ENCODE data around the gene GABRG3. TPM values are rescaled to one million over a fixed set of nuclear protein-coding genes. Genes with fewer than 3 reads are reported as not detected.

GABRG3 gene
- total and polyA plus RNA-seq, 4 donors: 0.02 to 0.19 TPM; not detected in 2

DNA sequence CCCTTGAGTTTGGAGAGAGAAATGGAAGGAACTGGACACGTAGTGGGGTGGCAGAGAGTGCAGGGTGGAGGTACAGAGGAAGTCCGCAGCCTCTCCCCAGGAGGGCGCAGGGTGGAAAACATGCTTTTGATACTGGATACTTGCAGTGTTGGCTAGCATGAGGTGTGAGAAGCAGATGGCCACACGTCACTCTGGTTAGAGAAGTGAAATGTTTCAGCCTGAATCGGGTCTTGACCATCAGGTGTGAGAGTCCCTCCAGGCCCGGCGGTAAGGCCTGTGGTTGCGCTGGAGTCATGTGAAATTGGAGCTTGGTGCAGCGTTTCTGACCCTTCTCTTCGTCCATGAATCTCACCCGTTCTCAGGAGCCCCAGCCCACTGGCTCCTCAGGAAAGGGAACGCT is 93.1 kb downstream of the GABRG3 start:
- Histone ChIP-seq H3K9ac (ENCODE audit: low read depth in 1 of 2, low read length in 2 of 2) (no peak overlapping the region), H3K9me3 (ENCODE audit: control insufficient read depth in 4 of 4, low read length in 3 of 4) (peaks cover 5 to 10% (median 6%) of the 10 kb centered on the region in 4 donors)
- 90% methylated on average over 12 of the region's 12 CpGs for WGBS

DNA sequence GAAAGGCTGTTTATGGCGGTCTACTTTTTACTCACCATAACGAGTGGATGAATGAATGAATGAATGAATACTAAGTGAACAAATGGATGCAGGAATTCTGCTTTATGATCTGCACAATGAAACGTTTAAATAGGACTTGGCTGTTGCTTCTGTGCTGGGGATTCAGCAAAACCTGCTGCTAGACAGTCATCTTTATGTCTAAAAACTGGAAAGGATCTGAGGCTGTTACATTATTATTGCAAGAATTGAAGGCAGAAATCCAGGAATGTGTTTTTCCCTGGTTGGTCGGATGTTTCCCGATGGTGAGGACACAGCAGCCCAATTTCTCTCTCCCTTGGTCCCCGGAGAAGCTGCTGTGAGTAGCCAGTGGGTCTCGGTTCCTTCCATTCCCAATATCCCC is 94.2 kb downstream of the GABRG3 start:
- Histone ChIP-seq H3K9me3 (ENCODE audit: control insufficient read depth in 4 of 4, low read length in 3 of 4) (peaks cover 5 to 10% (median 6%) of the 10 kb centered on the region in 4 donors), H3K27me3 (ENCODE audit: control insufficient read depth in 4 of 4, insufficient read depth in 4 of 4, low read length in 3 of 4) (no peaks in the 10 kb centered on the region), H3K4me1 (ENCODE audit: control insufficient read depth in 4 of 4, insufficient read depth in 4 of 4, low read length in 3 of 4) (no peaks in the 10 kb centered on the region), H3K9ac (ENCODE audit: low read depth in 1 of 2, low read length in 2 of 2) (no peak overlapping the region), H3K36me3 (ENCODE audit: control insufficient read depth in 4 of 4, insufficient read depth in 3 of 4, low read depth in 1 of 4, low read length in 3 of 4) (no peaks in the 10 kb centered on the region), H3K4me3 (ENCODE audit: low read depth in 1 of 3, low read length in 3 of 3) (no peak overlapping the region), H3K27ac (ENCODE audit: low read depth in 1 of 2, low read length in 2 of 2) (no peak overlapping the region)
- WGBS: 81% methylated on average over 7 of the region's 7 CpGs
- no peak for DNase-seq (ENCODE audit: low spot score)
- TF ChIP-seq RAD21 (IDR thresholded peaks at IDR 0.05) (no peak), RXRA (IDR thresholded peaks at IDR 0.05) (no peak), YY1 (IDR thresholded peaks at IDR 0.05) (no peak), EGR1 (IDR thresholded peaks at IDR 0.05; ENCODE audit: low read depth in 2 of 2) (no peak), JUND (IDR thresholded peaks at IDR 0.05) (no peak), TAF1 (conservative IDR thresholded peaks at IDR 0.05) (no peak), GABPA (IDR thresholded peaks at IDR 0.05 in 1 of 2, conservative IDR thresholded peaks at IDR 0.05 in 1 of 2) (no peak), NR2F2 (IDR thresholded peaks at IDR 0.05) (no peak)
- TF ChIP-seq, protein P1, sequence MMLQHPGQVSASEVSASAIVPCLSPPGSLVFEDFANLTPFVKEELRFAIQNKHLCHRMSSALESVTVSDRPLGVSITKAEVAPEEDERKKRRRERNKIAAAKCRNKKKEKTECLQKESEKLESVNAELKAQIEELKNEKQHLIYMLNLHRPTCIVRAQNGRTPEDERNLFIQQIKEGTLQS (IDR thresholded peaks at IDR 0.05): no peak
- TF ChIP-seq, protein P2, sequence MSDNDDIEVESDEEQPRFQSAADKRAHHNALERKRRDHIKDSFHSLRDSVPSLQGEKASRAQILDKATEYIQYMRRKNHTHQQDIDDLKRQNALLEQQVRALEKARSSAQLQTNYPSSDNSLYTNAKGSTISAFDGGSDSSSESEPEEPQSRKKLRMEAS (IDR thresholded peaks at IDR 0.05): no peak
- TF ChIP-seq, protein P3, sequence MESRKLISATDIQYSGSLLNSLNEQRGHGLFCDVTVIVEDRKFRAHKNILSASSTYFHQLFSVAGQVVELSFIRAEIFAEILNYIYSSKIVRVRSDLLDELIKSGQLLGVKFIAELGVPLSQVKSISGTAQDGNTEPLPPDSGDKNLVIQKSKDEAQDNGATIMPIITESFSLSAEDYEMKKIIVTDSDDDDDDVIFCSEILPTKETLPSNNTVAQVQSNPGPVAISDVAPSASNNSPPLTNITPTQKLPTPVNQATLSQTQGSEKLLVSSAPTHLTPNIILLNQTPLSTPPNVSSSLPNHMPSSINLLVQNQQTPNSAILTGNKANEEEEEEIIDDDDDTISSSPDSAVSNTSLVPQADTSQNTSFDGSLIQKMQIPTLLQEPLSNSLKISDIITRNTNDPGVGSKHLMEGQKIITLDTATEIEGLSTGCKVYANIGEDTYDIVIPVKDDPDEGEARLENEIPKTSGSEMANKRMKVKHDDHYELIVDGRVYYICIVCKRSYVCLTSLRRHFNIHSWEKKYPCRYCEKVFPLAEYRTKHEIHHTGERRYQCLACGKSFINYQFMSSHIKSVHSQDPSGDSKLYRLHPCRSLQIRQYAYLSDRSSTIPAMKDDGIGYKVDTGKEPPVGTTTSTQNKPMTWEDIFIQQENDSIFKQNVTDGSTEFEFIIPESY (IDR thresholded peaks at IDR 0.05): no peak

More for the DNA sequence above, 93.1 kb downstream of the GABRG3 start:
- Histone ChIP-seq H3K4me1 (ENCODE audit: control insufficient read depth in 4 of 4, insufficient read depth in 4 of 4, low read length in 3 of 4) (no peaks in the 10 kb centered on the region), H3K36me3 (ENCODE audit: control insufficient read depth in 4 of 4, insufficient read depth in 3 of 4, low read depth in 1 of 4, low read length in 3 of 4) (no peaks in the 10 kb centered on the region), H3K27ac (ENCODE audit: low read depth in 1 of 2, low read length in 2 of 2) (no peak overlapping the region), H3K27me3 (ENCODE audit: control insufficient read depth in 4 of 4, insufficient read depth in 4 of 4, low read length in 3 of 4) (no peaks in the 10 kb centered on the region), H3K4me3 (ENCODE audit: low read depth in 1 of 3, low read length in 3 of 3) (no peak overlapping the region)
- no peak for DNase-seq (ENCODE audit: low spot score)
- TF ChIP-seq EGR1 (IDR thresholded peaks at IDR 0.05; ENCODE audit: low read depth in 2 of 2) (no peak), GABPA (IDR thresholded peaks at IDR 0.05 in 1 of 2, conservative IDR thresholded peaks at IDR 0.05 in 1 of 2) (no peak), JUND (IDR thresholded peaks at IDR 0.05) (no peak), FOXA1 (IDR thresholded peaks at IDR 0.05) (no peak), SP1 (IDR thresholded peaks at IDR 0.05) (no peak), TAF1 (conservative IDR thresholded peaks at IDR 0.05) (no peak), HNF4A (conservative IDR thresholded peaks at IDR 0.05) (no peak), RXRA (IDR thresholded peaks at IDR 0.05) (no peak), RAD21 (IDR thresholded peaks at IDR 0.05) (no peak), HNF4G (IDR thresholded peaks at IDR 0.05) (no peak)
- TF ChIP-seq, protein P3 (IDR thresholded peaks at IDR 0.05): no peak
- TF ChIP-seq, protein P2 (IDR thresholded peaks at IDR 0.05): no peak
- TF ChIP-seq, protein P4, sequence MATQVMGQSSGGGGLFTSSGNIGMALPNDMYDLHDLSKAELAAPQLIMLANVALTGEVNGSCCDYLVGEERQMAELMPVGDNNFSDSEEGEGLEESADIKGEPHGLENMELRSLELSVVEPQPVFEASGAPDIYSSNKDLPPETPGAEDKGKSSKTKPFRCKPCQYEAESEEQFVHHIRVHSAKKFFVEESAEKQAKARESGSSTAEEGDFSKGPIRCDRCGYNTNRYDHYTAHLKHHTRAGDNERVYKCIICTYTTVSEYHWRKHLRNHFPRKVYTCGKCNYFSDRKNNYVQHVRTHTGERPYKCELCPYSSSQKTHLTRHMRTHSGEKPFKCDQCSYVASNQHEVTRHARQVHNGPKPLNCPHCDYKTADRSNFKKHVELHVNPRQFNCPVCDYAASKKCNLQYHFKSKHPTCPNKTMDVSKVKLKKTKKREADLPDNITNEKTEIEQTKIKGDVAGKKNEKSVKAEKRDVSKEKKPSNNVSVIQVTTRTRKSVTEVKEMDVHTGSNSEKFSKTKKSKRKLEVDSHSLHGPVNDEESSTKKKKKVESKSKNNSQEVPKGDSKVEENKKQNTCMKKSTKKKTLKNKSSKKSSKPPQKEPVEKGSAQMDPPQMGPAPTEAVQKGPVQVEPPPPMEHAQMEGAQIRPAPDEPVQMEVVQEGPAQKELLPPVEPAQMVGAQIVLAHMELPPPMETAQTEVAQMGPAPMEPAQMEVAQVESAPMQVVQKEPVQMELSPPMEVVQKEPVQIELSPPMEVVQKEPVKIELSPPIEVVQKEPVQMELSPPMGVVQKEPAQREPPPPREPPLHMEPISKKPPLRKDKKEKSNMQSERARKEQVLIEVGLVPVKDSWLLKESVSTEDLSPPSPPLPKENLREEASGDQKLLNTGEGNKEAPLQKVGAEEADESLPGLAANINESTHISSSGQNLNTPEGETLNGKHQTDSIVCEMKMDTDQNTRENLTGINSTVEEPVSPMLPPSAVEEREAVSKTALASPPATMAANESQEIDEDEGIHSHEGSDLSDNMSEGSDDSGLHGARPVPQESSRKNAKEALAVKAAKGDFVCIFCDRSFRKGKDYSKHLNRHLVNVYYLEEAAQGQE (IDR thresholded peaks at IDR 0.05): no peak
- TF ChIP-seq, protein P1 (IDR thresholded peaks at IDR 0.05): no peak
- TF ChIP-seq, protein P5, sequence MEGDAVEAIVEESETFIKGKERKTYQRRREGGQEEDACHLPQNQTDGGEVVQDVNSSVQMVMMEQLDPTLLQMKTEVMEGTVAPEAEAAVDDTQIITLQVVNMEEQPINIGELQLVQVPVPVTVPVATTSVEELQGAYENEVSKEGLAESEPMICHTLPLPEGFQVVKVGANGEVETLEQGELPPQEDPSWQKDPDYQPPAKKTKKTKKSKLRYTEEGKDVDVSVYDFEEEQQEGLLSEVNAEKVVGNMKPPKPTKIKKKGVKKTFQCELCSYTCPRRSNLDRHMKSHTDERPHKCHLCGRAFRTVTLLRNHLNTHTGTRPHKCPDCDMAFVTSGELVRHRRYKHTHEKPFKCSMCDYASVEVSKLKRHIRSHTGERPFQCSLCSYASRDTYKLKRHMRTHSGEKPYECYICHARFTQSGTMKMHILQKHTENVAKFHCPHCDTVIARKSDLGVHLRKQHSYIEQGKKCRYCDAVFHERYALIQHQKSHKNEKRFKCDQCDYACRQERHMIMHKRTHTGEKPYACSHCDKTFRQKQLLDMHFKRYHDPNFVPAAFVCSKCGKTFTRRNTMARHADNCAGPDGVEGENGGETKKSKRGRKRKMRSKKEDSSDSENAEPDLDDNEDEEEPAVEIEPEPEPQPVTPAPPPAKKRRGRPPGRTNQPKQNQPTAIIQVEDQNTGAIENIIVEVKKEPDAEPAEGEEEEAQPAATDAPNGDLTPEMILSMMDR (IDR thresholded peaks at IDR 0.05; ENCODE audit: low read depth, low read length, missing input control): no peak

Data from liver (tissue), 9 donors.